Measurements from ENCODE around the gene CDC42SE2. TPM values are rescaled to one million over a fixed set of nuclear protein-coding genes. Genes with fewer than 3 reads are reported as not detected.

The CDC42SE2 gene
- total RNA-seq, 2 donors from 2014 or later, result 51.0 to 63.5 TPM

DNA sequence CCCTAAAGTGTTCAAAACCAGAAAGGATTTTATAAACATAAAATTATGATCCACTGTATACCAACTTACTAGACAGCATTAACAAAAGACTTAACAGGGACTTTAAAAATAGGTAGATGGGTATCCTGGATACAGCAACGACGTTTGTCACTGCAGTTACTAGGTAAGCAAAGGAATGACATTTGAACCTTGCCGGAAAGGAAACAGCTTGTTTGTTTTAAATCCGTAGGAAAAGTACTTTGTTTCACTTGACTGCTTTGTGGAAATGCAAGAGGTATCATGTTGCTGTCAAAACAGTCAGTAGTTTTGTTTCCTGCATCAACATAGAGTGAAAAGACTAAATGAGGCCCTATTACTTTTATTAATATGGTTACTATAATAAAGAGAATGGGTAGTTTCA lies 122.9 kb downstream of the CDC42SE2 start:
- no peak for TF ChIP-seq CTCF (IDR thresholded peaks at IDR 0.05)
- TF ChIP-seq POLR2A (IDR thresholded peaks at IDR 0.05), result no peak
- no peak for TF ChIP-seq POLR2AphosphoS5 (IDR thresholded peaks at IDR 0.05)
- H3K9me3 ChIP-seq, result no peaks in the 10 kb centered on the region
- 15% methylated on average over 4 of the region's 4 CpGs for WGBS
- H3K4me1 ChIP-seq (replicated peaks), result no peaks in the 10 kb centered on the region
- intact Hi-C loops (cut with DNase I), result no loop called here
- peak overlapping the region in 1 of 2 donors; percentile 6 for H3K27ac ChIP-seq
- no peaks in the 10 kb centered on the region for H3K36me3 ChIP-seq
- H3K4me3 ChIP-seq, result no peak overlapping the region
- DNase-seq (ENCODE audit: low spot score), result no peak
- no peaks in the 10 kb centered on the region for H3K27me3 ChIP-seq (replicated peaks; ENCODE audit: insufficient read depth)

- intact Hi-C loops (cut with DNase I), result no loop called here
- Histone ChIP-seq H3K36me3 (no peaks in the 10 kb centered on the region), H3K4me3 (no peak overlapping the region), H3K4me1 (replicated peaks) (no peaks in the 10 kb centered on the region), H3K9me3 (no peaks in the 10 kb centered on the region), H3K27ac (peak overlapping the region in 1 of 2 donors; percentile 6), H3K27me3 (replicated peaks; ENCODE audit: insufficient read depth) (no peaks in the 10 kb centered on the region)
- DNase-seq (ENCODE audit: low spot score), result no peak
- TF ChIP-seq POLR2AphosphoS5 (IDR thresholded peaks at IDR 0.05) (no peak), POLR2A (IDR thresholded peaks at IDR 0.05) (no peak), CTCF (IDR thresholded peaks at IDR 0.05) (no peak)
- WGBS, result 90% methylated on average over 6 of the region's 6 CpGs
Observed at GRCh38 chr5:131387255-131387654, 123.4 kb downstream of the CDC42SE2 start.

DNA sequence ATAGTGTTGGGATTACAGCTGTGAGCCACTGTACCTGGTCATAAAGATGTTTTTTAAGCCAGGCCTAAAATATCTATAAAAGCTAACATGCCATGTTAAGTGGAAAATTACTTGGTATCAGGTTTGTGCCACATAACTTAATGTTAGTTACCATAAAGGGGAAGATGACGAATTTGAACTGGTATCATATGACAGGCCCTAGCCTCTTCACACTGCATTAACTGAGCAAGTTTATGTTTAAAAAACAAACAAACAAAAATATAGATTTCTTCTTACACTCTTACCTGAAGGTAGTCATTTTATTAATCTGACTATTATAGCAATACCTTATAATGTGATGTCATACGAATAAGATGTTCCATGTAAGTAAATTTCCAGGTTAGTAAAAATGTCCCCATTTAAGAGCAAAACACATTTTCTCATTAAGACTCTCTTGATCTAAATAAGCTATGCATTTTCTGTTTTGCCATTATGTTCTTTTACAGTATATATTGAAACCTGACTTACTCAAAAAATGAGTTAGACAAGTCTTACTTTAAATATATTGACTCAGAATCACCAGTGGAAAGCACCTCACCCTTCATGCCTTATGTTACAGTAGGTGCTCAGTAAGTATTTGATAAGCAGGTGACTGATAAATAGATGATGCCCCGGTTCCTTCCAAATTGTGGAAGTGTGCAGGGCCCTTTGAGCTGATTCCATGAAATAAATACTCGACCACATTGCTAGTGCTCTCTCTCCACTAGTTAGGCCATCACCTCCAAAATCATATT lies 125.4 kb downstream of the CDC42SE2 start:
- Histone ChIP-seq H3K27ac (no peak overlapping the region), H3K9me3 (no peaks in the 10 kb centered on the region), H3K4me1 (replicated peaks) (no peaks in the 10 kb centered on the region), H3K4me3 (no peak overlapping the region), H3K27me3 (replicated peaks; ENCODE audit: insufficient read depth) (no peaks in the 10 kb centered on the region), H3K36me3 (no peaks in the 10 kb centered on the region)
- no peak for DNase-seq (ENCODE audit: low spot score)
- TF ChIP-seq POLR2A (IDR thresholded peaks at IDR 0.05) (no peak), POLR2AphosphoS5 (IDR thresholded peaks at IDR 0.05) (no peak), CTCF (IDR thresholded peaks at IDR 0.05) (no peak)
- intact Hi-C loops (cut with DNase I), result no loop called here
- 97% methylated on average over 4 of the region's 4 CpGs for WGBS

- Histone ChIP-seq H3K4me3 (no peak overlapping the region), H3K27me3 (replicated peaks; ENCODE audit: insufficient read depth) (no peaks in the 10 kb centered on the region), H3K4me1 (replicated peaks) (no peaks in the 10 kb centered on the region), H3K27ac (no peak overlapping the region), H3K9me3 (no peaks in the 10 kb centered on the region), H3K36me3 (no peaks in the 10 kb centered on the region)
- intact Hi-C loops (cut with DNase I), result no loop called here
- 39% methylated on average over 1 of the region's 1 CpG for WGBS
- DNase-seq (ENCODE audit: low spot score), result no peak
- TF ChIP-seq CTCF (IDR thresholded peaks at IDR 0.05), result no peak
- no peak for TF ChIP-seq POLR2A (IDR thresholded peaks at IDR 0.05)
- no peak for TF ChIP-seq POLR2AphosphoS5 (IDR thresholded peaks at IDR 0.05)
Observed at GRCh38 chr5:131389869-131390265, 126.0 kb downstream of the CDC42SE2 start.

- no peak for DNase-seq (ENCODE audit: low spot score)
- TF ChIP-seq POLR2AphosphoS5 (IDR thresholded peaks at IDR 0.05), result no peak
- TF ChIP-seq POLR2A (IDR thresholded peaks at IDR 0.05), result no peak
- TF ChIP-seq CTCF (IDR thresholded peaks at IDR 0.05), result no peak
- no peak overlapping the region for H3K4me3 ChIP-seq
- no peak overlapping the region for H3K27ac ChIP-seq
- intact Hi-C loops (cut with DNase I), result no loop called here
- H3K4me1 ChIP-seq (replicated peaks), result no peaks in the 10 kb centered on the region
- H3K9me3 ChIP-seq, result no peaks in the 10 kb centered on the region
- WGBS, result 68% methylated on average over 5 of the region's 5 CpGs
- H3K36me3 ChIP-seq, result no peaks in the 10 kb centered on the region
- H3K27me3 ChIP-seq (replicated peaks; ENCODE audit: insufficient read depth), result no peaks in the 10 kb centered on the region
Observed at GRCh38 chr5:131392466-131393095, 128.7 kb downstream of the CDC42SE2 start.
